Measurements from ENCODE around the gene EIF4E3.

GRCh38 chr3:71758091-71758490 lies 32.9 kb upstream of the EIF4E3 start:
- no peak for TF ChIP-seq POLR2A (IDR thresholded peaks at IDR 0.05)
- TF ChIP-seq CTCF (IDR thresholded peaks at IDR 0.05): no peak
